Natural killer cell (primary cell): Measurements from ENCODE around the gene SBDS. TPM values are rescaled to one million over a fixed set of nuclear protein-coding genes. Genes with fewer than 3 reads are reported as not detected.
"Not testable (repeated sequence)": the region's sequence is repeated elsewhere in the genome, so short reads cannot be mapped to it uniquely, and the experiment has no call there.

Experiments
- ATAC-seq, 3 donors: fragments of 150-1000 bp in 2 of 3; fragments of 200-7000 bp in 1 of 3; cut with Tn5 transposase; 1 replicate in 1 of 3; 2 replicates in 2 of 3; pipeline ENCODE4 v1.10.0; 2021; ENCODE audit warnings: mild to moderate bottlenecking in 2 of 3, moderate library complexity in 2 of 3
- DNase-seq, 2 donors: peaks; one replicate each; pipeline versions ENCODE4 v3.0.0 to v3.0.0-alpha.2; 2013 to 2021; ENCODE audit warnings: mixed read lengths in 1 of 2
- H3K27ac ChIP-seq: one replicate; pipeline ENCODE4 v1.5.1; 2013; ENCODE audit warnings: mild to moderate bottlenecking, low read length
- H3K27me3 ChIP-seq: one replicate; pipeline ENCODE4 v1.6.1; 2013; ENCODE audit warnings: low read length; ENCODE audit not compliant: control insufficient read depth, insufficient read depth
- H3K36me3 ChIP-seq: one replicate; pipeline ENCODE4 v1.6.1; 2013; ENCODE audit warnings: low read length; ENCODE audit not compliant: control insufficient read depth, insufficient read depth
- H3K4me1 ChIP-seq: one replicate; pipeline ENCODE4 v1.6.1; 2013; ENCODE audit warnings: low read length; ENCODE audit not compliant: control insufficient read depth, insufficient read depth
- H3K4me3 ChIP-seq: one replicate; pipeline ENCODE4 v1.5.1; 2013; ENCODE audit warnings: low read length
- H3K9me3 ChIP-seq: one replicate; pipeline ENCODE4 v1.6.1; 2013; ENCODE audit warnings: low read length; ENCODE audit not compliant: control insufficient read depth, insufficient read depth
- H3K27ac Mint-ChIP-seq, 2 donors: one replicate each; pipeline ENCODE4 v1.8.0; 2022; ENCODE audit warnings: mild to moderate bottlenecking in 2 of 2, mixed read lengths in 2 of 2, moderate library complexity in 1 of 2
- H3K27me3 Mint-ChIP-seq, 2 donors: one replicate each; pipeline ENCODE4 v1.8.0; 2022; ENCODE audit warnings: low read depth in 2 of 2, mixed read lengths in 2 of 2
- H3K36me3 Mint-ChIP-seq: one replicate; pipeline ENCODE4 v1.8.0; 2022; ENCODE audit warnings: mixed read lengths
- H3K4me1 Mint-ChIP-seq, 2 donors: one replicate each; pipeline ENCODE4 v1.8.0; 2022; ENCODE audit warnings: mixed read lengths in 2 of 2
- H3K4me3 Mint-ChIP-seq: one replicate; pipeline ENCODE4 v1.8.0; 2022; ENCODE audit warnings: mild to moderate bottlenecking, moderate library complexity, mixed read lengths
- H3K9me3 Mint-ChIP-seq, 2 donors: one replicate each; pipeline ENCODE4 v1.8.0; 2022; ENCODE audit warnings: mixed read lengths in 2 of 2
- WGBS: methylation state at CpG from one replicate; pipeline ENCODE4 v1.1.7; 2013; ENCODE audit warnings: missing lambda C conversion rate; ENCODE audit not compliant: insufficient coverage; 5-methylcytosine and 5-hydroxymethylcytosine counted together
- intact Hi-C: fragments of 100-400 bp; cut with micrococcal nuclease; formaldehyde crosslinking; loops from one replicate; pipeline ENCODE4 v1.14.2; 2022
- total RNA-seq, 4 donors: library from RNA; stranded (reverse); fragments of 120-200 nt in 1 of 4; gene quantifications; one replicate each; pipeline versions ENCODE4 v1.2.3 to v1.2.4, GENCODE V29; 2013 to 2022
- TF ChIP-seq, protein P1 (sequence below): fragments of 200-600 bp; IDR thresholded peaks from one replicate; pipeline ENCODE4 v1.8.0; 2022; ENCODE audit warnings: antibody characterized with exemption

The SBDS gene
- total RNA-seq, 3 donors from 2014 or later (not counting 1 experiment from before 2014, with no cell fraction given) = 183 to 308 (median 199) TPM

DNA sequence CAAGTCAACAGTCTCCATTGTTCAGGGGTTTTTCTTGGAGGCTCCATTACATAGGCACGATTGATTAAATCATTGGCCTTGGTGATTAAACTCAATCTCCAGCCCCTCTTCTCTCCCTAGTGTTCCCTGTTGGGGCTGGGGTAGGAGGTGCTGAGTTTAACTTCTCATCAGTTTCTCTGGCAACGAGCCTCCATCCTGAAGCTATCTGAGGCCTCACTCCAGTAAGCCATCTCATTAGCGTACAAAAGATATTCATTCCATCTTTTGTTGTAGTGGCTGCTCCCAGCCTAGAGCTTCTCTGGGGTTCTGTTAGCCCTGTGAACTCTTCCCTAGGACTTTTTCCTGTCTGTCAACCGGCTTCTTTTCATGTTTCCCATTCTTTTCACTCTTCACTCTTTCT is 12.9 kb upstream of the SBDS start:
- Mint-ChIP-seq H3K4me1 (no peaks in the 10 kb centered on the region), H3K27me3 (no peaks in the 10 kb centered on the region), H3K27ac (no peak overlapping the region), H3K4me3 (no peak overlapping the region), H3K36me3 (no peaks in the 10 kb centered on the region), H3K9me3 (no peaks in the 10 kb centered on the region)
- Histone ChIP-seq H3K4me1 (no peaks in the 10 kb centered on the region), H3K9me3 (no peaks in the 10 kb centered on the region), H3K27ac (no peak overlapping the region), H3K36me3 (peaks cover 37% of the 10 kb centered on the region), H3K4me3 (no peak overlapping the region), H3K27me3 (no peaks in the 10 kb centered on the region)
- TF ChIP-seq, protein P1, sequence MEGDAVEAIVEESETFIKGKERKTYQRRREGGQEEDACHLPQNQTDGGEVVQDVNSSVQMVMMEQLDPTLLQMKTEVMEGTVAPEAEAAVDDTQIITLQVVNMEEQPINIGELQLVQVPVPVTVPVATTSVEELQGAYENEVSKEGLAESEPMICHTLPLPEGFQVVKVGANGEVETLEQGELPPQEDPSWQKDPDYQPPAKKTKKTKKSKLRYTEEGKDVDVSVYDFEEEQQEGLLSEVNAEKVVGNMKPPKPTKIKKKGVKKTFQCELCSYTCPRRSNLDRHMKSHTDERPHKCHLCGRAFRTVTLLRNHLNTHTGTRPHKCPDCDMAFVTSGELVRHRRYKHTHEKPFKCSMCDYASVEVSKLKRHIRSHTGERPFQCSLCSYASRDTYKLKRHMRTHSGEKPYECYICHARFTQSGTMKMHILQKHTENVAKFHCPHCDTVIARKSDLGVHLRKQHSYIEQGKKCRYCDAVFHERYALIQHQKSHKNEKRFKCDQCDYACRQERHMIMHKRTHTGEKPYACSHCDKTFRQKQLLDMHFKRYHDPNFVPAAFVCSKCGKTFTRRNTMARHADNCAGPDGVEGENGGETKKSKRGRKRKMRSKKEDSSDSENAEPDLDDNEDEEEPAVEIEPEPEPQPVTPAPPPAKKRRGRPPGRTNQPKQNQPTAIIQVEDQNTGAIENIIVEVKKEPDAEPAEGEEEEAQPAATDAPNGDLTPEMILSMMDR = no peak
- DNase-seq = no peak
- intact Hi-C loops = no loop called here
- no peak for ATAC-seq
- 98% methylated on average over 2 of the region's 4 CpGs for WGBS

DNA sequence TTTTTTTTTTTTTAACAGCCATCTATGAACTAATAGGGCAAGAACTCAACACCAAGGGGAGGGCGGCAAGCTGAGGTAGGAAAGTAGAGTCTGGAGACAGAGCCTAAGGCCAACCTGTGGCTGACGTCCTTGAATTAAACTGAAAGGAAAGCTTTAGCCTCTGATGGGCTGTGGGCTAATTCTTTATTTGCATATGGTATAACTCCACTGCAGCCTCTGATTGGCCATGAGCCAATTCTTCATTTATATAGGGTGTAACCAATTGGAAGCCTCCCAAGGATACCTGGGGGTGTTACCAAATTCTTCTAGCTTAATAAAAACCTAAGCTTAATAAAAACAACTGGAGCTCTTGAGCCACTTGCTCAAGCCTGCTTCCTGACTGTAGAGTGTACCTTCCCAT is 11.6 kb upstream of the SBDS start:
- H3K36me3 Mint-ChIP-seq = no peaks in the 10 kb centered on the region
- TF ChIP-seq, protein P1 = no peak

DNA sequence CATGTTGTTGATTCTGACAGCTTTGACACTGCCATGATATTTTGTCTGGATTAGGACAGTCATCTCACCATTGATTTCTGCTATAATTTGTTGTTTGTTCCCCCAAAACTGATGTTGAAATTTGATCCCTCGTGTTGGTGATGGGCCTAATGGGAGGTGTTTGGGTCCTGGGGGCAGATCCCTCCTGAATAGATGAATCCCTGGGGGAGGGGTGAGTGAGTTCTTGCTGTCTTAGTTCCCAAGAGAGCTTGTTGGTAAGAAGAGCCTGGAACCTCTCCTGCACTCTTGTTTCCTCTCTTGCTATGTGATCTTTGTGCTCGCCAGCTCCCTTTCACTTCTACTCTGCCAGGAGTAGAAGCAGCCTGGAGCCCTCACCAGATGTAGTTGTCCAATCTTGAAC is 8.8 kb upstream of the SBDS start:
- WGBS = 100% methylated on average over 1 of the region's 2 CpGs
- ATAC-seq, H3K9me3 ChIP-seq: not testable (repeated sequence)

More for the DNA sequence above, 11.6 kb upstream of the SBDS start:
- H3K27me3 ChIP-seq = no peaks in the 10 kb centered on the region
- no peaks in the 10 kb centered on the region for H3K9me3 ChIP-seq
- H3K27ac ChIP-seq = no peak overlapping the region
- H3K4me3 Mint-ChIP-seq = no peak overlapping the region
- peaks cover 33% of the 10 kb centered on the region for H3K36me3 ChIP-seq
- H3K4me1 Mint-ChIP-seq = no peaks in the 10 kb centered on the region
- no peaks in the 10 kb centered on the region for H3K9me3 Mint-ChIP-seq
- DNase-seq (no peak), ATAC-seq (no peak)
- no peak overlapping the region for H3K4me3 ChIP-seq
- H3K27me3 Mint-ChIP-seq = no peaks in the 10 kb centered on the region
- H3K4me1 ChIP-seq = no peaks in the 10 kb centered on the region
- no peak overlapping the region for H3K27ac Mint-ChIP-seq
- 95% methylated on average over 2 of the region's 2 CpGs for WGBS
- intact Hi-C loops = no loop called here

DNA sequence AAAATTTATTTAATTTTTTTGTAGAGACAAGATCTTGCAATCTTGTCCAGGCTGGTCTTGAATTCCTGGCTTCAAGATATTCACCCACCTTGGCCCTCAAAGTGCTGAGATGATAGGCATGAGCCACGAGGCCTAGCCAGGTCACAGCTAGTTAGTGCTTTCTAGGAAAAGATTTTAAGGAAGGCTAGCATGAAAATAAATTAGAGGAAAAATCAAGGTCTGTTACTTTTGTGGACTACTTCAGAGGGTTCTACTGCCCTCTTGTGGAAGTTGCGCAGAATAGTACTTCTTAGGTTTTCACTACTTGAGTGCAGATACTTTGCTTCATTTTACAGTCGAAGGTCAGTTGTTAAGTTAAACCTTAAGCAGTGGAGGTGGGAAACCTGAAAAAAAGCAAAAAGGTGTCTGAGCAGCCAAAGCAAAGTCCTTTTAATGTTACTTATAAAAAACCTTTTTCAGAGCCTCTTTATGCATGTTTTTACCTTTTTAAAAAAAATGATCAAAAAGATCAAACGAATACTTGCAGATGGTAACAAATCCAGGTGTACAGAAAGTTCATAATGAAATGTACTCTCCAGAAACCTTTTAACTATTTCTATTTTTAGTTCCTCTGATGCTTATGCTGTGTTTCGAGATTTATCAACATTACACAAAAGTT is 5.3 kb upstream of the SBDS start:
- ATAC-seq, H3K27ac ChIP-seq, H3K4me3 ChIP-seq, H3K9me3 Mint-ChIP-seq, H3K36me3 ChIP-seq, H3K4me1 ChIP-seq, H3K4me3 Mint-ChIP-seq, H3K27ac Mint-ChIP-seq, H3K27me3 Mint-ChIP-seq, H3K27me3 ChIP-seq, H3K9me3 ChIP-seq, intact Hi-C loops, H3K36me3 Mint-ChIP-seq: not testable (repeated sequence)
- WGBS = 33% methylated on average over 1 of the region's 5 CpGs
- H3K4me1 Mint-ChIP-seq = peaks cover 8 to 12% of the 10 kb centered on the region in 2 donors
- peak in 1 of 2 donors; percentile 23 for DNase-seq
- TF ChIP-seq, protein P1 = peak; percentile 59

More for the DNA sequence above, 8.8 kb upstream of the SBDS start:
- H3K27me3 ChIP-seq, H3K27me3 Mint-ChIP-seq, H3K4me3 ChIP-seq, H3K27ac ChIP-seq, H3K4me3 Mint-ChIP-seq, DNase-seq, H3K36me3 Mint-ChIP-seq, H3K4me1 Mint-ChIP-seq, H3K4me1 ChIP-seq, H3K9me3 Mint-ChIP-seq, H3K27ac Mint-ChIP-seq, intact Hi-C loops: not testable (repeated sequence)
- H3K36me3 ChIP-seq = peaks cover 13% of the 10 kb centered on the region

DNA sequence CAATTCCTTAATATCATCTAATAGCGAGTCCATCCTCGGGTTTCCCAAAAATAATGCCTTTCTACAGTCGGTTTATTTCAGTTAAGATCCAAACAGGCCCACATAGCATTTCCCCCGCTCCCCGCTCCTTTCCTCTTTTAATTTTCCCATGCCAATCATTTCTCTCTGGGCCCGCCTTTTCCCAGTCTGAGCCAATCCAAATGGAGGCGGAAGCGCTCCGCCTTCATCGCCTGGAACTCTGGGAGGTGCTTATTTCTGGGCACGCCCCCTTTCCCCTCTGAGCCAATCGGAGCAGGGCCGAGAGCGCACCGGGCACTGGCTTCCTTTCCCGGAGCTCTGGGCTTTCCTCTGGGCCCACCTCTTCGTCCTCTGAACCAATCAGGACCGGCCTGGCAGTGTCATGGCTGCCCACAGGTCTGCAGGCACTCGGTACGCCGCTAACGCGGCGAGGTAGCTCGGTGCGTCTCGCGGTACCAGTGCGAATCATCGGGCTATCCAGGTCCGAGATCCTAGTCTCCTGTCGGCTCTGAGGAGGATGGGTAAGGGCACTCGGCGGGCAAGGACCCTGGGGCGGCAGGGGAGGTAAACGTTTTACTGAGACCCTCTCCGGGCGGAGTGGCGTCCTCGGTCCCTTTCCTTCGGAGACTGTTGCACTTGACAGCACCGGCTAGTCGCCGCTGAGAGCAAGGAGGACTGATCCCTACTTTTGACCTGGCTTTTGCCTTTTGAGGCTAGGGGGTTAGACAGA is 1.2 kb upstream of the SBDS start, which contains the start of gene TYW1:
Gene TYW1 (plus strand): TSS at position 390 of the 748 bp plus-strand sequence. CDS start 146 bp downstream, at position 536.
- not testable (repeated sequence) for H3K36me3 Mint-ChIP-seq

More for the DNA sequence above, 1.2 kb upstream of the SBDS start, which contains the start of gene TYW1:
- H3K27ac Mint-ChIP-seq = peak within 1 kb of the TSS; percentile 95 to 96
- H3K27ac ChIP-seq = peak within 1 kb of the TSS; percentile 70
- peak; percentile 76 to 93 (median 82) for ATAC-seq
- 0% methylated on average over 38 of the region's 44 CpGs for WGBS
- intact Hi-C loops = loop anchor here (2.0 to 10.0 kb wide), 5 partner anchors 76 to 1242 kb away; partner anchors contain the start of gene TMEM248
- DNase-seq = peak; percentile 98 to 99
- H3K4me1 Mint-ChIP-seq = peaks cover 29% of the 10 kb centered on the region in 2 donors
- H3K9me3 Mint-ChIP-seq, H3K4me1 ChIP-seq, H3K9me3 ChIP-seq, H3K27me3 Mint-ChIP-seq, H3K27me3 ChIP-seq: not testable (repeated sequence)
- peak within 1 kb of the TSS; percentile 99 for H3K4me3 Mint-ChIP-seq
- H3K36me3 ChIP-seq = peaks cover 12% of the 10 kb centered on the region
- H3K4me3 ChIP-seq = peak within 1 kb of the TSS; percentile 88
